Measurements from ENCODE around the gene SPRY1.

DNA sequence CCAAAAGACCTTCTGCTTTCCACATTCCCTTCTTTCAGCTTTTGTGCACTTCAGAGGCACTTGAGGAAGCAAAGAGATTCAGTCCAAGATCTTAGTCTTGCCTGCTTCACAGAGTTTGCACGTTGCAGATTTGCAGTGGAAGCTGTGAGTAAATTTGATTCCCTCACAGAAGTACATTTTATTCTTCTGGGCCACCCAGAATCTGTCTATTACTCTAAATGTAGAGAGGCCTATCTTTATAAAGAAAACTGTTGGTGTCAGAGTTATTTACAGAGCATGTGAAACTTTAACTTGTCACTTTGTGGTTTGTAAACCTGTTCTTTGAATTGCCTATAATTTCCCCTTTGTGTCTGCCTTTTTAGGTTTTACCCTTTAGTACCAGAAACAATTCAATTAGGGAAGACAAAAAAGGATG lies 15.5 kb downstream of the SPRY1 start:
- TF ChIP-seq, protein P1, sequence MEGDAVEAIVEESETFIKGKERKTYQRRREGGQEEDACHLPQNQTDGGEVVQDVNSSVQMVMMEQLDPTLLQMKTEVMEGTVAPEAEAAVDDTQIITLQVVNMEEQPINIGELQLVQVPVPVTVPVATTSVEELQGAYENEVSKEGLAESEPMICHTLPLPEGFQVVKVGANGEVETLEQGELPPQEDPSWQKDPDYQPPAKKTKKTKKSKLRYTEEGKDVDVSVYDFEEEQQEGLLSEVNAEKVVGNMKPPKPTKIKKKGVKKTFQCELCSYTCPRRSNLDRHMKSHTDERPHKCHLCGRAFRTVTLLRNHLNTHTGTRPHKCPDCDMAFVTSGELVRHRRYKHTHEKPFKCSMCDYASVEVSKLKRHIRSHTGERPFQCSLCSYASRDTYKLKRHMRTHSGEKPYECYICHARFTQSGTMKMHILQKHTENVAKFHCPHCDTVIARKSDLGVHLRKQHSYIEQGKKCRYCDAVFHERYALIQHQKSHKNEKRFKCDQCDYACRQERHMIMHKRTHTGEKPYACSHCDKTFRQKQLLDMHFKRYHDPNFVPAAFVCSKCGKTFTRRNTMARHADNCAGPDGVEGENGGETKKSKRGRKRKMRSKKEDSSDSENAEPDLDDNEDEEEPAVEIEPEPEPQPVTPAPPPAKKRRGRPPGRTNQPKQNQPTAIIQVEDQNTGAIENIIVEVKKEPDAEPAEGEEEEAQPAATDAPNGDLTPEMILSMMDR (IDR thresholded peaks at IDR 0.05): no peak
- no peak for TF ChIP-seq POLR2A (IDR thresholded peaks at IDR 0.05)
